ENCODE measurements around the gene NTRK3.

DNA sequence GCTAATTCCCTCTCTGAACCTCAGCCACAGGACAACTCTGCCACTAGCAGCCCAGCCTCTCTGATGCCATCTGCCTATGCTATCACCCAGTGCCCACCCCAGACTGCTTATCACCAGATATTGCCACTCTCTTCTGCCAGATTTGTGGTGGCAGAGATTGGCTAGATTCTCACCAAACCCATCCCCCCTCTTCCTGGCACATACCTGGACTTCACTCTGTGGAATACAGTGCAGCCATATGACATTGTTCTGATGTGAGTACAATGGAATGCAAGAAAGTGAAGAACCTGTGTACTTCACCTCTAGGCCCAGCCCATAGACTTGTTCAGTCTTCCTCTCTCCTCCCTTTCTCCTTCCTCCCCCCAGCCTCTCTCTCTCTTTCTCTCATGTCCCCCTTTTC is 46.9 kb upstream of the NTRK3 start:
- no peak for TF ChIP-seq POLR2A (IDR thresholded peaks at IDR 0.05)
- TF ChIP-seq, protein P1, sequence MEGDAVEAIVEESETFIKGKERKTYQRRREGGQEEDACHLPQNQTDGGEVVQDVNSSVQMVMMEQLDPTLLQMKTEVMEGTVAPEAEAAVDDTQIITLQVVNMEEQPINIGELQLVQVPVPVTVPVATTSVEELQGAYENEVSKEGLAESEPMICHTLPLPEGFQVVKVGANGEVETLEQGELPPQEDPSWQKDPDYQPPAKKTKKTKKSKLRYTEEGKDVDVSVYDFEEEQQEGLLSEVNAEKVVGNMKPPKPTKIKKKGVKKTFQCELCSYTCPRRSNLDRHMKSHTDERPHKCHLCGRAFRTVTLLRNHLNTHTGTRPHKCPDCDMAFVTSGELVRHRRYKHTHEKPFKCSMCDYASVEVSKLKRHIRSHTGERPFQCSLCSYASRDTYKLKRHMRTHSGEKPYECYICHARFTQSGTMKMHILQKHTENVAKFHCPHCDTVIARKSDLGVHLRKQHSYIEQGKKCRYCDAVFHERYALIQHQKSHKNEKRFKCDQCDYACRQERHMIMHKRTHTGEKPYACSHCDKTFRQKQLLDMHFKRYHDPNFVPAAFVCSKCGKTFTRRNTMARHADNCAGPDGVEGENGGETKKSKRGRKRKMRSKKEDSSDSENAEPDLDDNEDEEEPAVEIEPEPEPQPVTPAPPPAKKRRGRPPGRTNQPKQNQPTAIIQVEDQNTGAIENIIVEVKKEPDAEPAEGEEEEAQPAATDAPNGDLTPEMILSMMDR (IDR thresholded peaks at IDR 0.05), result no peak
